Spleen (tissue), 11 donors: ENCODE data around the gene C3orf20. TPM values are rescaled to one million over a fixed set of nuclear protein-coding genes. Genes with fewer than 3 reads are reported as not detected.

Experiments used
- DNase-seq: peaks from one replicate; pipeline ENCODE4 v3.0.0-alpha.2; 2020
- H3K27ac ChIP-seq, 8 donors: fragments of 200-600 bp; sonication (generic) in 7 of 8; 1 replicate in 4 of 8; 2 replicates in 4 of 8; pipeline versions ENCODE4 v1.5.0 to v1.8.0; 2016 to 2021; ENCODE audit warnings: inconsistent platforms in 4 of 8, mild to moderate bottlenecking in 4 of 8, moderate library complexity in 1 of 8
- H3K27me3 ChIP-seq, 7 donors: fragments of 200-600 bp; sonication (generic) in 6 of 7; replicated peaks in 1 of 7; 1 replicate in 4 of 7; 2 replicates in 3 of 7; pipeline versions ENCODE4 v1.5.0 to v1.8.0; 2016 to 2021; ENCODE audit warnings: inconsistent platforms in 3 of 7, mild to moderate bottlenecking in 1 of 7
- H3K36me3 ChIP-seq, 6 donors: fragments of 200-600 bp; sonication (generic) in 5 of 6; 1 replicate in 4 of 6; 2 replicates in 2 of 6; pipeline versions ENCODE4 v1.5.0 to v1.8.0; 2016 to 2021; ENCODE audit warnings: inconsistent platforms in 2 of 6
- H3K4me1 ChIP-seq, 6 donors: fragments of 200-600 bp; sonication (generic) in 5 of 6; 1 replicate in 3 of 6; 2 replicates in 3 of 6; pipeline versions ENCODE4 v1.5.0 to v1.8.0; 2016 to 2021; ENCODE audit warnings: inconsistent platforms in 3 of 6
- H3K4me3 ChIP-seq, 8 donors: fragments of 200-600 bp; sonication (generic) in 7 of 8; 1 replicate in 4 of 8; 2 replicates in 4 of 8; pipeline versions ENCODE4 v1.5.0 to v1.8.0; 2016 to 2021; ENCODE audit warnings: inconsistent platforms in 4 of 8, mild to moderate bottlenecking in 4 of 8, moderate library complexity in 2 of 8
- H3K9me3 ChIP-seq, 8 donors: fragments of 200-600 bp; sonication (generic) in 7 of 8; 1 replicate in 4 of 8; 2 replicates in 4 of 8; pipeline versions ENCODE4 v1.5.0 to v1.8.0; 2016 to 2021; ENCODE audit warnings: inconsistent platforms in 4 of 8
- CTCF ChIP-seq, 11 experiments: fragments of 200-600 bp in 7 of 11; fragments of 450-650 bp in 4 of 11; sonication (generic) in 4 of 11; IDR thresholded peaks in 8 of 11; conservative IDR thresholded peaks in 3 of 11; 1 replicate in 7 of 11; 2 replicates in 4 of 11; pipeline versions ENCODE4 v1.4.0 to v1.8.0; 2016 to 2021; ENCODE audit warnings: antibody characterized with exemption in 11 of 11, inconsistent platforms in 4 of 11, mild to moderate bottlenecking in 1 of 11
- POLR2A ChIP-seq, 3 donors: fragments of 450-650 bp; IDR thresholded peaks; one replicate each; pipeline ENCODE4 v1.5.1; 2017; ENCODE audit warnings: antibody characterized with exemption in 3 of 3, mild to moderate bottlenecking in 1 of 3
- POLR2AphosphoS5 ChIP-seq, 3 donors: sonication (generic); formaldehyde crosslinking; IDR thresholded peaks; one replicate each; pipeline ENCODE4 v1.5.1; 2017; ENCODE audit warnings: antibody characterized with exemption in 3 of 3
- WGBS, 5 donors: extraction: QIAGEN DNeasy Blood & Tissue Kit in 3 of 5; methylation state at CpG; one replicate each; pipeline versions ENCODE4 v1.1.5 to v1.1.7; 2013 to 2018; 5-methylcytosine and 5-hydroxymethylcytosine counted together
- intact Hi-C: fragments of 100-400 bp; cut with DNase I; formaldehyde crosslinking; loops from one replicate; pipeline ENCODE4 v1.15.0; 2023; ENCODE audit warnings: low total_unique reads
- polyA plus RNA-seq, 3 donors: library from polyadenylated mRNA; stranded (reverse); fragments of 200-250 nt; gene quantifications; one replicate each; pipeline ENCODE4 v1.2.1, GENCODE V29; 2013
- total RNA-seq, 7 donors: library from RNA; depleted of rRNA in 3 of 7; stranded (reverse); fragments of >200 nt in 3 of 7; fragmentation: NEBNext Ultra II Directional in 4 of 7; extraction: Animal tissue kit (Norgen Biotek cat#: 25700) in 4 of 7; gene quantifications; one replicate each; pipeline versions ENCODE4 v1.1.0 to v1.2.1, GENCODE V29; 2016 to 2021
- donor health status: healthy with polysubstance abuse.
- donor health status: DM: no; HTN: no; CAD: no; lungs with moderate emphysema.
- donor health status: DM: no; HTN: no; CAD: no.
- donor health status: Bipolar disorder and iron deficiency.
- donor health status: healthy.
- donor health status: DM: no; HTN: no; CAD: no.
- donor health status: DM: yes; HTN: yes; CAD: no.

C3orf20 gene
- total and polyA plus RNA-seq, 10 donors = 0.17 to 1.1 (median 0.30) TPM; not detected in 3

DNA sequence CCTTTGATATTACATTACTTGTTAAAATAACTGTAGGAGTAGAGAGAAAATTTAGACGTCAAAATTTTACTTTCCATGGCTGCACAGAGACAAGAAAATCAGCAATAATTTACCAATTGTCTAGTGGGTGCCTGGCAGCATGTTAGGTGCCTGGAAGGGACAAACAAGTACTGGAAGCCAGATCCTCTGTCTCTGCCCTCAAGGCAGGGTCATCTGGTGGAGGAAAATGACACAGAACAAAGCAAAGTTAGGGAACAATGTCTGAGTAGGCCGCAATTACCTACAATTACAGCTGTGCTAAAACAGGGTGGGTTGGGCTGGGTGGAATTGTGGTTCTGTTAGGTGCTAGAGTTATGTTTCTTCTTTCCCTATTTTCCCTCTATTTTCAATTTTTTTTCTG lies 16.0 kb upstream of the C3orf20 start:
- H3K27ac ChIP-seq = no peak overlapping the region
- no peaks in the 10 kb centered on the region for H3K27me3 ChIP-seq
- DNase-seq = no peak
- intact Hi-C loops = no loop called here
- H3K4me3 ChIP-seq = no peak overlapping the region
- H3K36me3 ChIP-seq = peaks cover 7 to 100% (median 94%) of the 10 kb centered on the region in 6 donors
- TF ChIP-seq POLR2AphosphoS5 (IDR thresholded peaks at IDR 0.05) (no peak), POLR2A (IDR thresholded peaks at IDR 0.05) (no peak), CTCF (IDR thresholded peaks at IDR 0.05 in 8 of 11, conservative IDR thresholded peaks at IDR 0.05 in 3 of 11) (no peak)
- peaks cover 2 to 36% (median 9%) of the 10 kb centered on the region in 6 donors for H3K4me1 ChIP-seq
- 94 to 99% (median 95%) methylated on average over 2 of the region's 2 CpGs for WGBS, 5 donors
- H3K9me3 ChIP-seq = no peaks in the 10 kb centered on the region

GRCh38 chr3:14660942-14661341 lies 14.0 kb upstream of the C3orf20 start:
- Histone ChIP-seq H3K4me3 (no peak overlapping the region), H3K27ac (no peak overlapping the region), H3K27me3 (no peaks in the 10 kb centered on the region), H3K36me3 (peaks cover 11 to 100% (median 99%) of the 10 kb centered on the region in 6 donors), H3K9me3 (no peaks in the 10 kb centered on the region), H3K4me1 (peaks cover 0 to 16% (median 0%) of the 10 kb centered on the region in 6 donors)
- intact Hi-C loops = no loop called here
- no peak for DNase-seq
- 66 to 83% (median 78%) methylated on average over 4 of the region's 4 CpGs for WGBS, 5 donors
- no peak for TF ChIP-seq POLR2AphosphoS5 (IDR thresholded peaks at IDR 0.05)
- no peak for TF ChIP-seq POLR2A (IDR thresholded peaks at IDR 0.05)
- no peak for TF ChIP-seq CTCF (IDR thresholded peaks at IDR 0.05 in 8 of 11, conservative IDR thresholded peaks at IDR 0.05 in 3 of 11)

- intact Hi-C loops = no loop called here
- 92 to 97% (median 94%) methylated on average over 5 of the region's 5 CpGs for WGBS, 5 donors
- Histone ChIP-seq H3K4me1 (no peaks in the 10 kb centered on the region), H3K9me3 (no peaks in the 10 kb centered on the region), H3K4me3 (no peak overlapping the region), H3K36me3 (peaks cover 20 to 100% (median 99%) of the 10 kb centered on the region in 6 donors), H3K27ac (no peak overlapping the region), H3K27me3 (no peaks in the 10 kb centered on the region)
- no peak for TF ChIP-seq POLR2AphosphoS5 (IDR thresholded peaks at IDR 0.05)
- no peak for TF ChIP-seq POLR2A (IDR thresholded peaks at IDR 0.05)
- no peak for TF ChIP-seq CTCF (IDR thresholded peaks at IDR 0.05 in 8 of 11, conservative IDR thresholded peaks at IDR 0.05 in 3 of 11)
- DNase-seq = no peak
Observed at GRCh38 chr3:14663396-14664135, 11.4 kb upstream of the C3orf20 start.

DNA sequence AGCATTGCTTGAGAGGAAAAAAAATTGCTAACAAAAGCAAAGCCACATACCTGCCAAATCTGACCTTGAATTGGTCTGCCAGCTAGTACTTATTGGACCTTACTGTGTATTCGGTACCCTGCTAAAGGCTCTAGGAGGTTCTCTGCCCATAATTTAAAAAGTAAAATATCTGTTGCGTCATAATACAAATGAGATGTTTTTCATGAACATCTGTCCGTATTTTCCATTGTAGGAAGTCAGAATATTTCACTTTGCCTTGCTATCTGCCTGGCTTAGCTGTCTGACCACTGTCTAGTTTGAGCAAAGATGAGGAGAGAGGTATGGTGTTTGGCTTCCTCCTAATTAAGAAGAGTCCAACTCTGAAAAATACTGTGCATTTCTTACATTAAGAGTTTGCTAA lies 10.8 kb upstream of the C3orf20 start:
- Histone ChIP-seq H3K9me3 (no peaks in the 10 kb centered on the region), H3K27ac (no peak overlapping the region), H3K4me1 (no peaks in the 10 kb centered on the region), H3K27me3 (no peaks in the 10 kb centered on the region), H3K36me3 (peaks cover 22 to 100% (median 99%) of the 10 kb centered on the region in 6 donors), H3K4me3 (no peak overlapping the region)
- WGBS, 5 donors = 87 to 94% (median 88%) methylated on average over 3 of the region's 3 CpGs
- no peak for DNase-seq
- no peak for TF ChIP-seq POLR2A (IDR thresholded peaks at IDR 0.05)
- TF ChIP-seq CTCF (IDR thresholded peaks at IDR 0.05 in 8 of 11, conservative IDR thresholded peaks at IDR 0.05 in 3 of 11) = no peak
- no peak for TF ChIP-seq POLR2AphosphoS5 (IDR thresholded peaks at IDR 0.05)
- intact Hi-C loops = no loop called here
